GM13977 (cell line): ENCODE data around the gene CCR6.
A peak's percentile ranks its signal among the peaks of the same experiment; 100 is the strongest.
"Not testable (repeated sequence)": the region's sequence is repeated elsewhere in the genome, so short reads cannot be mapped to it uniquely, and the experiment has no call there.

ENCODE experiments used
- DNase-seq: peaks from one replicate; pipeline ENCODE4 v3.0.0; 2012; ENCODE audit warnings: low spot score
- in situ Hi-C: fragments of 300-500 bp; cut with MboI; formaldehyde crosslinking; loops from one replicate; pipeline ENCODE4 v1.12.0; 2022; ENCODE audit warnings: low sequenced_read_pairs, low pct_unique_long_range_greater_than_20kb, mixed read lengths, inconsistent platforms; ENCODE audit not compliant: unreplicated experiment
- TF ChIP-seq, protein P1 (sequence below): IDR thresholded peaks from 2 replicates; pipeline ENCODE4 v1.5.1; 2012; ENCODE audit warnings: mild to moderate bottlenecking, control low read depth; ENCODE audit not compliant: insufficient read depth; ENCODE audit errors: extremely low read depth, missing control alignments

The CCR6 gene

DNA sequence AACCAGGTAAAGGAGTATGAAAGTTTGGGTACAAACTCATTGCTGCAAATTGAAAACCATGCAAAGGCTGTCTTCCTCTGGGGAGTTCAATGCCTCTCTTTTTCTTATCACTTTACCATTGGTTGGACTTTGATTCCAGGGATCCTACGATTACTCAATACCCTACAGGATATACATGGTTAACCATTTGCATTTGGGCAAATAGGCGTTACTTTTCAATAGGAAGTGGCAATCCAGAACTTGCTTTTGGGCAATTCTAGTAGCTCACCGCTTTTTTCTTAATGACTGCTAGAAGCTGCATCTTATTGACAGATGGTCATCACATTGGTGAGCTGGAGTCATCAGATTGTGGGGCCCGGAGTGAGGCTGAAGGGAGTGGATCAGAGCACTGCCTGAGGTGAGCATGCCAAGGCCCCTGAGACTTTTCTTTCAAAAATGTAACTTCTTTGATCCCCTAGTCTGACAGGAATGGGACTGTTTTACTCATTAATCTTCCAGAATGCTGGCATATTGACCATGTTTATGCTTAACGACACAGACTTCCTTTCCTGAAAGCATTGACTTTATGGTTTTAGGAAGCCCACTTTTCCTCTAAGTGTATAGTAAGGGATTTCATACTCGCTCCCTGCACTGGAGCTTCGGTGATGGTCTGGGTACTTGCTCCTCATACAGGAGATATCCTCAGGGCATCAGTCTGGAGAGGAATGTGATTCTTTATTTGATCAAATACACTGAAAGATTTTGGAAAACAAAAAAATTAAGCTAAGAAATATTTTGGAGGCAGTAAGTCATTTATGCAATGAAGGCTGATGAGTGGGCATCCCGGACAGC lies at the start of gene CCR6:
CCR6 (plus strand) TSS at position 270 of the 831 bp plus-strand sequence. CDS start 13,039 bp downstream, outside the sequence.
- no peak for DNase-seq
- in situ Hi-C loops = no loop called here
- TF ChIP-seq, protein P1, sequence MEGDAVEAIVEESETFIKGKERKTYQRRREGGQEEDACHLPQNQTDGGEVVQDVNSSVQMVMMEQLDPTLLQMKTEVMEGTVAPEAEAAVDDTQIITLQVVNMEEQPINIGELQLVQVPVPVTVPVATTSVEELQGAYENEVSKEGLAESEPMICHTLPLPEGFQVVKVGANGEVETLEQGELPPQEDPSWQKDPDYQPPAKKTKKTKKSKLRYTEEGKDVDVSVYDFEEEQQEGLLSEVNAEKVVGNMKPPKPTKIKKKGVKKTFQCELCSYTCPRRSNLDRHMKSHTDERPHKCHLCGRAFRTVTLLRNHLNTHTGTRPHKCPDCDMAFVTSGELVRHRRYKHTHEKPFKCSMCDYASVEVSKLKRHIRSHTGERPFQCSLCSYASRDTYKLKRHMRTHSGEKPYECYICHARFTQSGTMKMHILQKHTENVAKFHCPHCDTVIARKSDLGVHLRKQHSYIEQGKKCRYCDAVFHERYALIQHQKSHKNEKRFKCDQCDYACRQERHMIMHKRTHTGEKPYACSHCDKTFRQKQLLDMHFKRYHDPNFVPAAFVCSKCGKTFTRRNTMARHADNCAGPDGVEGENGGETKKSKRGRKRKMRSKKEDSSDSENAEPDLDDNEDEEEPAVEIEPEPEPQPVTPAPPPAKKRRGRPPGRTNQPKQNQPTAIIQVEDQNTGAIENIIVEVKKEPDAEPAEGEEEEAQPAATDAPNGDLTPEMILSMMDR = no peak

DNA sequence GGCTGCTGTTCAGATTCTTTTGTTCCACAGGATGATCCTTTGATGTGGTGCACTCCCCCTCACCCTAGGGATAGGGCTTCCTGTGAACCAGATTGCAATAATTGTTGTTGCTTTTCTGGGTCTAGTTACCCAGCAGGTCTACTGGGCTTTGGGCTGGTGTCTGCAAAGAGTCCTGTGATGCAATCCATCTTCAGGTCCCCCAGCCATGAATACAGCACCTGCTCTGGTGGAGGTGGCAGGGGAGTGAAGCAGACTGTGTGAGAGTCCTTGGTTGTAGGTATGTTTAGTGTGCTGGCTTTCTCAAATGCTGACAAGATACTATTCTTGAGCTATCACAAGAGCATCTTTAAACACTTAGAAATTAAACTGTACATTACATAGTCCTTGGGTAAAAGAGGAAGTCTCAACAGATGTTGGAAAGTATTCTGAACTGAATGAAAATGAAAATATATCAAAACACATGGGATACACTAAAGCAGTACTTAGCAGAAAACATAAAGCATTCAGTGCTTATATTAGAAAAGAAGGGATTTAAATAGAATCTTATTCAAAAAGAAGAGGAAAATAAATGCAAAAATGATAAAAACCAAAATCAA lies 49.1 kb upstream of the CCR6 start:
- TF ChIP-seq, protein P1 = no peak
- DNase-seq = no peak
- in situ Hi-C loops = no loop called here

DNA sequence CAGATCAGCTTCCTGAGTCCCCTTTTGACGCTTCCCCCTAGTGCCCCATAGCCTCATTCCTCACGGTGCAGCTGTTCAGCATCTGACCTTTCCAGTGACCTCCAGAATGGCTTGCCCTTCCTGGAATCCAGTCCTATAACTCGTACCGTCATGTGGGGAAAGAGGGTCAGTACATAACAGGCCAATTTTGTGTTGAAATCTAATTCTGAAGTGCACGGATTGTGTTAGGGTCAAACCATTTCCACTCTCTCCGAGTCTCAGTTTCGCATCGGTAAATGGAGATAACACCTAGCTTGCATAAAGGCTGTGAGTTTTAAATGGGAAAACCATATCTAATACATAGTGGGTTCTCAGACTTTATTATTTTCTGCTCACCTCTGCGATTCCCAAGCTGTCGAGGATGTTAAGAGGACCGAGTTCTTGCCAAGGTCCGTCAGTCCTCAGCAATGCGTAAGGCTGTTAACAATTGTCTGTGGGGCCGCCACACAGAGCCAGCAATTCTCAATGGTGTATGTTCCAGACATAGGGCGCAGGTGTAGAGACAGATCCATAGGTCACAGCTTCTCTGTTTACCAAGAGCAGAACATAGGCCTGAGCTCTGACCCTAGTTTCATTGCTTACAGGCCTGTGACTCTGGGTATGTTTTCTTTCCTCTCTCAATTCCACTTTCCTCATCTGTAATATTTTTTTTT lies 45.5 kb upstream of the CCR6 start:
- TF ChIP-seq, protein P1 = no peak
- in situ Hi-C loops = no loop called here
- no peak for DNase-seq

DNA sequence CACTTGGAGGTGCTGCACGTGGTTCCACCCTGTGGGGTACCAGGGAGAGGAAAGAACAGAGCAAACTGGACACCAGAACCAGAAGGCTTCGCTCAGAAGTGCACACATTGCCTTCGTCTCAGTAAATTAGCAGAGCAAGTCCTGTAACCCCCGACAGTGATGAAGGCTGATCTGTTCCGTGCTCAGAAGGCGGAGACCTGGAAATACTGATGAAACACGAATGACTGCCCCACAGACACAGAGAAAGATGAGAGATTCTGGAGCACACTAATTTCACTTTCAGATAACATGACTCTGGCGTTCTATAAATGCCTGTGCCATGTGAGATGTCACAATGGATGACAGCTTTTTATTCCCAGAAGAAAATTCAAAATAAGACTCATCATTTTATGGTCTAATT lies 44.2 kb upstream of the CCR6 start:
- TF ChIP-seq, protein P1 = no peak
- in situ Hi-C loops = no loop called here
- DNase-seq = no peak

DNA sequence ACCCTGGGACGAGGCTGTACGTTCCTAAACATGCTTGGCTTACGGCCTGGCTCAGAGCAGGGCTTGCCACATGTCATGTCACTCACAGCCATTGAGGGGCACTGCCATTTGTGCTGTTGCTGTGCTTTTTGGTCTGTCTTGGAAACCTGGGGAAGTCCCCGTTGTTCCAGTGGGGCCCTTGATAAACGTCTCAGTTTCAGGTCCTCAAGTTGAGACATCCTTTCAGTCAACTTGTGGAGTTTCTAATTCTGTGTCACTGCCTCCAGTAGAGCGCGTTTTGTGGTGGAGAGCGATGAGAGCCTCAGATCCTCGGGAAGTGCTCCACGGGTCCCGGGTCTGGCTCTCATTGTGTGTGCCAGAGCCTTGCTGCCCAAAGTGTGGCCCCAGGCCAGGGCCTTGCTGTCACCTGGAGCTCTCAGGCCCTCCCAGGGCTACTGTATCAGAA lies 43.0 kb upstream of the CCR6 start:
- DNase-seq = peak; percentile 69
- TF ChIP-seq, protein P1 = peak; percentile 65
- in situ Hi-C loops = no loop called here

DNA sequence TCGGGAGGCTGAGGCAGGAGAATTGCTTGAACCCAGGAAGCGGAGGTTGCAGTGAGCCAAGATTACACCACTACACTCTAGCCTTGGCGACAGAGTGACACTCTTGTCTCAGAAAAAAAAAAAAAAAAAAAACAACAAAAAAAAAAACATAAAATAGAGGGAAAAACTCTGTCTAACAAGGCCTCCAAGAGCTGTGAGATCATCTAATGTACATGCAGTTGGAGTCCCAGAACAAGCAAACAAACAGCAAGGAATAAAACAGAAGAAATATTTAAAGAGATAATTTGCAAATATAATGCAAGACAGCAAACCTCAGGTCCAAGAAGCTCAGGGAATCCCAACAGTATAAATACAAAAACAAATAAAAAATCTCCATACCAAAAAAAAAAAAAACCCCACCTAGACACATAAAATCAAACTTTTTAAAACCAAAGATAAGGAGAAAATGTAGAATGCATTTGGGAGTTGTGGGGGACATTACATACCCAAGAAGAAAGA lies 35.0 kb upstream of the CCR6 start:
- in situ Hi-C loops = no loop called here
- TF ChIP-seq, protein P1 = no peak
- no peak for DNase-seq

DNA sequence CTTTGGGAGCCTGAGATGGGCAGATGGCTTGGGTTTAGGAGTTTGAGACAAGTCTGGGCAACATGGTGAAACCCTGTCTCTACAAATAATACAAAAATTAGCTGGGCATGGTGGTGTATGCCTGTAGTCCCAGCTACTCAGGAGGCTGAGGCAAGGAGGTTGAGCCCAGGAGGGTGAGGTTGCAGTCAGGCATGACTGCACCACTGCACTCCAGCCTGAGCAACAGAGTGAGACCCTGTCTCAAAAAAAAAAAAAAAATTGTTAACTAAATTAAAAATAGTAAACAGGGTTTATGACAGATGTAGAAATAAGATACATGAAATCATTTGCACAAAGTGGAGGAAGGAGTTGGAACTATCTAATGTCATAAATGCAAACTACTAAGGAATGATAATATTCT lies 34.2 kb upstream of the CCR6 start:
- in situ Hi-C loops, DNase-seq: not testable (repeated sequence)
